Measurements from ENCODE around the gene SMAD2.

GRCh38 chr18:47915229-47915628 lies 15.2 kb downstream of the SMAD2 start:
- TF ChIP-seq CTCF (IDR thresholded peaks at IDR 0.05; ENCODE audit: borderline replicate concordance, extremely low read depth, low read length, poor library complexity, severe bottlenecking) (no peak), EZH2 (IDR thresholded peaks at IDR 0.05; ENCODE audit: borderline replicate concordance, low read depth, low read length, severe bottlenecking) (no peak)
